GM18498 (cell line): Measurements from ENCODE around the gene TRMO.
A peak's percentile ranks its signal among the peaks of the same experiment; 100 is the strongest.

Experiments used
- ATAC-seq: cut with Tn5 transposase; IDR thresholded peaks from one replicate; pipeline ENCODE4 v1.9.1; 2021; ENCODE audit warnings: mild to moderate bottlenecking, moderate library complexity; ENCODE audit not compliant: unreplicated experiment

TRMO gene

DNA sequence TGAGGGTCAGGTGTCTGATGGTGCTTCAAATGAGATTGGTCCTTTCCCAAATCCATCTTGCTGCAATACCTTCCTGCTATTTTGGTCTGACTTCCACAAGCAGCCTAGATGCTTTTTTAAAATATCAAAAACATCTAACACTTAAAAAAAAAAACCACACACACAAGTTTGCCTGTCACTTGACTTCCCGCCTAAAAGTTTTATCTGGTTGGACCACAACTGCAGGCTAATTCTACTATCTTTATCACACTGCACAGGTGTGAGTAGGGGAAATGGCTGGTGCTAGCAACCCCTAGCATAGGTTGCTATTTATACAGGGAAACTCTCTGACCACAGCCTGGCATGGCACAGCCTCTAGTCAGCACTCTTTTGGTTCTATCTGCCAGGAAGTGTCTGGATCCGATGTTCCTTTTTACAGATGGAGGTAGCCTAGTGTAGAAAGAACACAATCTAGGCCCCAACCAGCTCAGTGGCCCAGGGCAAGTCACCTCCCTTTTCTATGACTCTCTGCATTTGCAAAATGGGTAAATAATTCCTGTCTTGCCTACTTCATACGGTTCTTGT lies 15.9 kb upstream of the TRMO start, which contains the start of gene HEMGN:
Gene HEMGN (minus strand): TSS at position 92 of the 564 bp plus-strand sequence. CDS start 36 bp downstream, at position 56.
- ATAC-seq = peak; percentile 89

DNA sequence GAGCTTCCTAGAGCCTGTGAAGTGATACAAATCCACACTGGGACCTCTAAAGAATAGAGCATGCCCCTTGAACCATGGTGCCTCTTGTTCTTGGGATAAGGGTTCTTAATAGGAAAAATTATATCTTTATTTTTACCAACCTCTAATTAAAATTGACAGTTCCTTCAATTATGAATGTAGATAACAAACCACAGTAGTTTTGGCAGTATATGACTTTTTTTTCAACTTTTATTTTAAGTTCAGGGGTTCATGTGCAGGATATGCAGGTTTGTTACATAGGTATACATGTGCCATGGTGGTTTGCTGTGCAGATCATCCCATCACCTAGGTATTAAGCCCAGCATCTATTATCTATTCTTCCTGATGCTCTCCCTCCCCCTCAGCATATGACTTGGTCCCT lies 14.7 kb upstream of the TRMO start:
- no peak for ATAC-seq

- no peak for ATAC-seq
Measured at GRCh38 chr9:97935276-97935675, 13.0 kb upstream of the TRMO start.

GRCh38 chr9:97934321-97935115 lies 12.2 kb upstream of the TRMO start:
- ATAC-seq = no peak

GRCh38 chr9:97933297-97933998 lies 11.1 kb upstream of the TRMO start:
- ATAC-seq = no peak

GRCh38 chr9:97930972-97931371 lies 8.7 kb upstream of the TRMO start:
- no peak for ATAC-seq

GRCh38 chr9:97928986-97929604 lies 6.8 kb upstream of the TRMO start:
- no peak for ATAC-seq

- no peak for ATAC-seq
Measured at GRCh38 chr9:97925497-97926334, 3.4 kb upstream of the TRMO start.

DNA sequence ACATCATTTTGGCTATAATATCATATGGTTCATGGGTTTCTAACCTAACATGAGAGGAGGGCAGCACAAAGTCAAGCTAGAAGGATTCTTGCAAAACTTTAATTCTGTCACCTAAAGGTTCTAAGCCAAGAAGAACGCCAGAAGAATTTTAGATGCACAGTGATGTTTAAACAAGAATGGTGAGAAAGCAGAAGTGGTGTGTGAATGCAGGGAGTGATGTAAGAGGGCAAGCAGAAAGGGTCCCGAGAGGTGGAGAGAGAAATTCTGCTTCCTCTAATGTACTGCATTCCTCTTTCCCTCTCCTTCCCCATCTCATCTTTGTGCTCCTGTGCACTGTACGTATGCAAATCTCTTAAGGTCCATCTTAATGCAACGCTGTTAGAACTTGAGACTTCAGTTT lies 2.1 kb upstream of the TRMO start:
- no peak for ATAC-seq

DNA sequence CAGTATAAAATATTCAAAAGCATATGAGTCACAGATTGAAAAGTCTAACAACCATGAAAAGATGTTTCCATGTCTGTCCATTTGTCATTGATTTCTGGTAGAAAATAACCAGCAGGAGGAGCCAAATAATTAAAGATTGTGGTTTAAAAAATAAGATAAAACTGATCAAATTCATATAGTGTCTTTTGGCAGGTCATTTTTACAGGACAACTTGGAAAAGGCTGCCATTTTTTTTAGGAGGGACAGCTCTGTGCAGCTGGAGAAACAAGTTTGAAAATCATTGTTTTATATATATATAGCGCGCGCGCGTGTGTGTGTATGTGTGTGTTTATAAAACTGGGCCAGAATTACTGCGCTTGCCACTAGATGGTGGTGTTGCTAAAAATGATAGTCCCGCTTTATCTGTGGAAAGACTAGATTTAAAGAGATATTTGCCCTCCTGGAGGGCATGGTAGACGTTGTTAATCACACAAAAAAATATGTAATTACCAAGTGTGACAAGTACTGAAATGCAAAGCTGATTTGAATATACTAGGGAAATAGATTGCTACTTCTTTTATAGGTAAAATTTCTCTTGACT lies 1.3 kb upstream of the TRMO start:
- peak; percentile 27 for ATAC-seq

GRCh38 chr9:97919217-97919813 lies 3.0 kb downstream of the TRMO start:
- no peak for ATAC-seq

- no peak for ATAC-seq
Measured at GRCh38 chr9:97918611-97919010, 3.7 kb downstream of the TRMO start.

DNA sequence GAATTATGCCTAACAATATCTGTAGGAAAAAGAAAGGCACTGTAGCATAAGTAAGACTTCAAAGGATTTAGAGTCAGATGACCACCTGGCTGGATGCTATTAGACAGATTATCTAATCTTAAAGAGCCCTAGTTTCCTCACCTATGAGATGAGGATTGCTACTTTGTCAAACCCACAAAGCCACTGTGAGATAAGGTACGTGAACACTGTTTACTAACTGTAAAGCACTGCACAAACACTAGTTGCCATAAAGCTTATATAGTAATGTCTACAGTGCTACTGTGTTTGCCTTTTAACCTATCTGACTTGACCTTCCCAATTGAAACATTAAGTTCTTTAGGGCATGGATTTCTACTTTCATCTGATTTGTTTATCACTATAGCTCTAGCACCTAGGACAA lies 10.3 kb downstream of the TRMO start:
- ATAC-seq = no peak

DNA sequence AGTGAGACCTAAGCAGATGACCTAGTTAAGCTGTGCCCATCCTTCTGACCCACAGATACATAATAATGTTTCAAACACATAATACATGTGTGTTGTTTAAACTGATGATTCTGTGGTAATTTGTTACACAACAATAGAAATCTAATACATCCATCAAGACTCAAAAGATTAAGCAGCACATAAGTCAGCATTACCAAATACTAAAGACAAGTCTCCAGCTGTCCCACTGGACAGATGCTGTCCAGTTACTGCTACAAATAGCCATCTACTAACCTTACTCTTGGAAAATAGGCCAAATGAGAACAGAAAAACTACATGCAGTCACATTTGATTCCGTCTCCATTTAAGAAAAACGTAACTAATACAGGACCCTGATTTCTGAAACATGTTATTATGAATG lies 10.8 kb downstream of the TRMO start:
- ATAC-seq = no peak

DNA sequence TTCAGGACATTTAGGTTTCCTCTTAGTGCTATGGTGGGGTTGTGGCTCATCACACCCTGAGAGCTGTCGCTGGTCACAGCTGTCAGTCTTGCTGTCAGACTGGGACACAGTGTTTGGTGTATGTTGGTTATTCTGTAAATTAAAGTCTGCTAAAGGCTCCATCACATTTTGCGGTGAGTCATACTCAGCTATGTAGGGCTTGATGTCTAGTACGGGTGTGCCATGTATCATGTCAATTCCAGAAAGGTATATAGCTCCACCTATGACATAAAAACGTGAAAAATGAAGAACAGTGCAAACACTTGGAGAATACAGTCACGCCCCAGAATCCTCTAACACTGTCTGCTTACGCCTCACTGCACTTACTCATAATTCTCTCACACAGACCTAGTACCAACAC lies 11.9 kb downstream of the TRMO start:
- ATAC-seq = no peak

DNA sequence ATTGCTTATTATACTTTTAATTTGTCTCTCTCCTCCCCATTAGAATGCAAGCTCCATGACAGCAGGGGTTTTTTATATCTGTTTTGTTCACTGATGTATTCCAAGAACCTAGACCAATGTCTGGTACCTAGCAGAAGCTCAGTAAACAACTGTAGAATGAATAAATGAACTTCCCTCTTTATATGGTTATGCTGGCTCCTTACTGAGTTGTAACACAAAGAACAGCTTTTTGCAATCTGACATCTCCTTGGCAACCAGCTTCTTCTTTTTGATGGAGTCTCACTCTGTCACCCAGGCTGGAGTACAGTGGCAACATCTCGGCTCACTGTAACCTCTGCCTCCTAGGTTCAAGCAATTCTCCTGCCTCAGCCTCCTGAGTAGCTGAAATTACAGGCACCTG lies 13.6 kb downstream of the TRMO start:
- ATAC-seq = no peak

GRCh38 chr9:97907632-97908031 lies 14.7 kb downstream of the TRMO start:
- no peak for ATAC-seq

DNA sequence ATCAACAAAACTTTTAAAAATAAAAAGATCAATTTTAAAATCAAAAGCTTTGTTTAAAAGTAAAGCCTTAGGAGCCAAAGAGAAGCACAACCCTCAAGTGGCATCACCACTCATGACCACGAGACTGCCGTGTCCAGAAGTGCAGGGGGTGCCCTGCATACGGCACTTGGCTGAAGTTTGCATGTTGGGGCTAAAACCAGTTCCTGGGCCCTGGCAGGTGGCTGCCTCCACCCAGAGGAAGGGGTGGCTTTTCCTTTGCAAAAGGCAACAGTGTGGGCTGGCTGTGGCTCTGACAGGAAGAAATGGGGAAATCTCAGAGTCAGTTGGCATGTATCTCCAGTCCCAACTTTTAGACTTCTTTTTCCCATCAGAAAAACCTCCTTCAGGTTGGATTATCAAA lies 15.3 kb downstream of the TRMO start:
- no peak for ATAC-seq

DNA sequence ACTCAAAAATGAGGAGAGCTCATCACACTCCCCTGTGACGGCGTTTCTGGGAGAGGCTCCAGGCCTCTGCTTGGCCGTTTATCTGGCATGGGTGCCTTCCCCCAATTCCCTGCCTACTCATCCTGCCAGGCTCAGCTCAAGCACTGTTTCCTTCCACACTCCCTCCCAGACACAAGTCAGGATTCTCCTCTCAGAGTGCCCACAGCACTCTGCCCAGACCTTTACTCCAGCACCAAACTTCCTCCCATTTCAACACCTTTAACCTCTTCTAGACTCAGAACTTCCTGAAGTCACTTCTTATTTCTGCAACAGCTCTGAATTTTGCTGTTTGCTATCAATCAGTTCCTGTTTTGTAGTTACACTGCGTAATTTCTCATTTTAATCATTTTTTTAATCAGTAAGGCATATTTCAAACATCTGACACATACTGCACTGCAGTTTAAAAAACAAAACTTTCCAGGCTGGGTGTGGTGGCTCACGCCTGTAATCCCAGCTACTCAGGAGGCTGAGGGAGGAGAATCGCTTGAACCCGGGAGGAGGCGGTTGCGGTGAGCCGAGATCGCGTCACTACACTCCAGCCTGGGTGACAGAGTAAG lies 16.0 kb downstream of the TRMO start:
- no peak for ATAC-seq

GRCh38 chr9:97905228-97905627 lies 17.1 kb downstream of the TRMO start:
- no peak for ATAC-seq
